ENCODE measurements around the gene CBX1. TPM values are rescaled to one million over a fixed set of nuclear protein-coding genes. Genes with fewer than 3 reads are reported as not detected.

The CBX1 gene
- total and polyA plus RNA-seq, 2 of the 13 experiments (the other 11 are each of a cell fraction or from before 2014, with no cell fraction given): 17.8 to 108 TPM

- peaks cover 18% of the 10 kb centered on the region for H4K20me1 ChIP-seq (ENCODE audit: insufficient read depth, low read length)
- H3K4me3 ChIP-seq (replicated peaks in 1 of 3; ENCODE audit: insufficient read depth in 1 of 3, low read depth in 2 of 3, low read length in 3 of 3): no peak overlapping the region
- peaks cover 7% of the 10 kb centered on the region for H3K79me2 ChIP-seq (ENCODE audit: insufficient read depth, low read length)
- no peak overlapping the region for H3K4me2 ChIP-seq (ENCODE audit: low read depth, low read length)
- intact Hi-C loops (cut with micrococcal nuclease; ENCODE audit: unreplicated experiment): no loop called here
- WGBS (ENCODE audit: low lambda C conversion rate): 93% methylated on average over 8 of the region's 11 CpGs
- no peaks in the 10 kb centered on the region for H3K27me3 ChIP-seq (ENCODE audit: control insufficient read depth in 1 of 2, insufficient read depth in 2 of 2, low read length in 2 of 2)
- no TSS peak for BruUV-seq (replicated peaks)
- POLR2A ChIA-PET: interaction anchor here (1.6 to 3.4 kb wide), 2 partner anchors 10 kb away, joined by 7 to 29 read pairs; partner anchors contain the start of gene NFE2L1
- DNase-seq (ENCODE audit: low spot score) (no peak), FAIRE-seq (no peak), ATAC-seq (no peak)
- CTCF ChIA-PET (ENCODE audit: low intra/inter-chr PET ratio, low total read pairs): no interaction called here
- no peaks in the 10 kb centered on the region for H3K9me3 ChIP-seq (ENCODE audit: low read length)
- H3K27ac ChIP-seq (ENCODE audit: extremely low read length, insufficient read depth, low read length): no peak overlapping the region
- no peak overlapping the region for H3K9ac ChIP-seq (ENCODE audit: insufficient read depth, low read depth, low read length)
- peaks cover 18% of the 10 kb centered on the region for H3K4me1 ChIP-seq (ENCODE audit: insufficient read depth, low read length)
- peaks cover 54 to 90% of the 10 kb centered on the region in 2 experiments for H3K36me3 ChIP-seq (replicated peaks in 1 of 2; ENCODE audit: control insufficient read depth in 1 of 2, insufficient read depth in 2 of 2, low read length in 2 of 2)
- no peak overlapping the region for H2AFZ ChIP-seq (ENCODE audit: low read length)
- in situ Hi-C loops (cut with HindIII; ENCODE audit: extremely low pct_ligation_motif_present, low pct_unique_long_range_greater_than_20kb): no loop called here
- no peak for TF ChIP-seq ETV6 (CRISPR knock-in tag; conservative IDR thresholded peaks at IDR 0.05)
- no peak for TF ChIP-seq ZNF17 (CRISPR knock-in tag; IDR thresholded peaks at IDR 0.05)
- TF ChIP-seq FOXO4 (CRISPR knock-in tag; conservative IDR thresholded peaks at IDR 0.05): no peak
- no peak for TF ChIP-seq PREB (CRISPR knock-in tag; IDR thresholded peaks at IDR 0.05)
- TF ChIP-seq HDAC6 (IDR thresholded peaks at IDR 0.05; ENCODE audit: low read depth, low read length): no peak
- no peak for TF ChIP-seq ZGPAT (CRISPR knock-in tag; IDR thresholded peaks at IDR 0.05)
- TF ChIP-seq ZIK1 (CRISPR knock-in tag; IDR thresholded peaks at IDR 0.05; ENCODE audit: borderline replicate concordance, low read depth): no peak
- no peak for TF ChIP-seq BORCS8-MEF2B (CRISPR knock-in tag; IDR thresholded peaks at IDR 0.05)
- no peak for TF ChIP-seq PCBP1 (IDR thresholded peaks at IDR 0.05; ENCODE audit: borderline replicate concordance, low read depth, low read length)
- TF ChIP-seq KDM6A (CRISPR knock-in tag; IDR thresholded peaks at IDR 0.05; ENCODE audit: low read depth): no peak
- TF ChIP-seq, protein P1, sequence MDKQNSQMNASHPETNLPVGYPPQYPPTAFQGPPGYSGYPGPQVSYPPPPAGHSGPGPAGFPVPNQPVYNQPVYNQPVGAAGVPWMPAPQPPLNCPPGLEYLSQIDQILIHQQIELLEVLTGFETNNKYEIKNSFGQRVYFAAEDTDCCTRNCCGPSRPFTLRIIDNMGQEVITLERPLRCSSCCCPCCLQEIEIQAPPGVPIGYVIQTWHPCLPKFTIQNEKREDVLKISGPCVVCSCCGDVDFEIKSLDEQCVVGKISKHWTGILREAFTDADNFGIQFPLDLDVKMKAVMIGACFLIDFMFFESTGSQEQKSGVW (CRISPR knock-in tag; IDR thresholded peaks at IDR 0.05; ENCODE audit: borderline replicate concordance): no peak
These were observed 42.7 kb downstream of the CBX1 start for GRCh38 chr17:48058393-48059124.
